HG02798 (cell line): ENCODE results near the gene IL20RB.
"Not testable (repeated sequence)": the region's sequence is repeated elsewhere in the genome, so short reads cannot be mapped to it uniquely, and the experiment has no call there.

Experiments
- ATAC-seq: cut with Tn5 transposase; IDR thresholded peaks from one replicate; pipeline ENCODE4 v1.9.1; 2021; ENCODE audit warnings: mild to moderate bottlenecking; ENCODE audit not compliant: unreplicated experiment, poor library complexity

IL20RB gene

GRCh38 chr3:136982520-136983138, 24.8 kb downstream of the IL20RB start:
- no peak for ATAC-seq

DNA sequence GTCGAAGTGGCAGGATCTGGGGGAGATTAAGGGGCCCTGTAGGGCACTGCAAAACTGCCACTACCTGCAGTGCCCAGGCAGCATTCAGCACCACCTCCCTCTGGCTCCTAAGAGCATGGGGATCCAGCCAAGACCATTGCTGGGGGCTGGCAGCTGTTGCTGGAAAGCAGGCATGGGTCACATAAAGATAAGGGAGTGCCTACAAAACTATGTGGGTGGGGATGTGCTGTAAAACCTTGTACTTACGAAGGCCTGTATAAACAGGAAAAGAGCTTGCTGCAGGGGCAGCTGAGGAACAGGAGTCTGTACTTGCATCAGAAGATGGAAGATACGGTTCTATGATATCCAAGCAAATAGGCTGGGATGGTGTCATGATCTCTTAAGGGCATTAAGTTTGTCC, 27.1 kb downstream of the IL20RB start:
- no peak for ATAC-seq

DNA sequence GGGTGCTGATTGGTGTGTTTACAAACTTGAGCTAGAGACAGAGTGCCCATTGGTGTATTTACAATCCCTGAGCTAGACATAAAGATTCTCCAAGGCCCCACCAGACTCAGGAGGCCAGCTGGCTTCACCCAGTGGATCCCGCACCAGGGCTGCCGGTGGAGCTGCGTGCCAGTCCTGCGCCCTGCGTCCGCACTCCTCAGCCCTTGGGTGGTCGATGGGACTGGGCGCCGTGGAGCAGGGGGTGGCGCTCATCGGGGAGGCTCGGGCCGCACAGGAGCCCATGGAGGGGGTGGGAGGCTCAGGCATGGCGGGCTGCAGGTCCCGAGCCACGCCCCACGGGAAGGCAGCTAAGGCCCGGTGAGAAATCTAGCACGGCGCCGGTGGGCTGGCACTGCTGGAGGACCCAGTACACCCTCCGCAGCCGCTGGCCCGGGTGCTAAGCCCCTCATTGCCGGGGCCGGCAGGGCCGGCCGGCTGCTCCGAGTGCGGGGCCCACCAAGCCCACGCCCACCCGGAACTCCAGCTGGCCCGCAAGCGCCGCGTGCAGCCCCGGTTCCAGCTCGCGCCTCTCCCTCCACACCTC, 29.7 kb downstream of the IL20RB start:
- ATAC-seq, result not testable (repeated sequence)

- no peak for ATAC-seq
Measured at GRCh38 chr3:136988651-136989050, 30.9 kb downstream of the IL20RB start.

- no peak for ATAC-seq
Measured at GRCh38 chr3:136989781-136990524, 32.2 kb downstream of the IL20RB start.

DNA sequence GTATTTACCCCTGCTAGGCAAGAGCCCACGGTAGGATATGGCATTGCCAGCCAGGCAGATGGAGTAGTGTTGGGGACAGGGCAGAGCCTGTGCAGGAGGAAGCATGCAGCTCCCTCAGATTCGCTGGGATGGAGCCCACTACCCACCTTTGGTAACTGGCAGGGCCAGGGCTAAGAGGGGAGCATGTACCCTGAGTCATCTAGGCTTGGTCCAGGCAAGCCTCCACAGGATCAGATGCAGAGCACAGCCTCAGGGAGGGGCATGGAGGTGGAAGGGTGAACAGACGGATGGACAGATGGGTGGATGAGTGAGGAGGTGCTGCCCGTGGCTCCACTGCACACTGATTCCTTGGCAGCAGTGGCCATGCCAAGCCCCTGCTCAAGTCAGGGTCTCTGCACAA, 33.0 kb downstream of the IL20RB start:
- ATAC-seq, result no peak

- ATAC-seq, result no peak
Measured at GRCh38 chr3:136992115-136992514, 34.3 kb downstream of the IL20RB start.

- ATAC-seq, result no peak
Measured at GRCh38 chr3:136994772-136995516, 37.2 kb downstream of the IL20RB start.

DNA sequence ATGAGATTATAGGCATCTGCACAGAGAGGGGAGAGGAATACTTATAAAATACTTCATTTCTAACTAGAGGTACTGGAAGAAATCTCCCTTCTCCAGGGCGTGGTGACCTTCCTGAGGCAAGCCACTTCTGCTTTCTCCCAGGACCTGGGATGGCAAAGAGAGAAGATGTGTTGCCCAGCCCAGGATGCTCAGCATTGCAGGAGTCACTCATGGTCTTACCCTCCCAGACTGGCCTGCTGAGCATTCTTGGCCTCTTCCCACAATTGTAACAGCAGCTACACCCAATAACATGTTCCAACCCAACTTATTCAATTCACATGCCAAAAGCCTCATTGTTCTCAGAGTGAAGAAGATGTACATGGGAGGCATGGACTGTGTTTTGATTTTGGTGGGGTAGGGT, 37.9 kb downstream of the IL20RB start:
- ATAC-seq, result no peak

DNA sequence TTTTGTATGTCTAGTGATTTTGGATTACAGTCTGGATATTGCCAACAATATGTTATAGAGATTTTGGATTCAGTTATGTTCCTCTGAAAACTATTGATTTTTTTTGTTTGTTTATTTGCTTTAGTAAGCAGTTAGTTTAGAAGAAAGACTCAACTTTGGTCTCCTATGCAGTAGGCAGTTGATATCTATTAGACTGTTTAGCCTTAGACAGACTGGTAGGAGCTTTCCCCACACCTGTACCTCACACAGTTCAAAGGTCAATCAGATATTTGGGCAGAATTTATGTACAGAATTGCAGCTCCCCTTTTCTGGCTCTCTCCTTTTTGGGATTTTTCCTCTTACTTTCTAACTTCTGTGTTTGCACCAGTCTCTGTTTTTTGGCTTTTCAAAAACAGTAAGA, 42.3 kb downstream of the IL20RB start:
- ATAC-seq, result no peak

DNA sequence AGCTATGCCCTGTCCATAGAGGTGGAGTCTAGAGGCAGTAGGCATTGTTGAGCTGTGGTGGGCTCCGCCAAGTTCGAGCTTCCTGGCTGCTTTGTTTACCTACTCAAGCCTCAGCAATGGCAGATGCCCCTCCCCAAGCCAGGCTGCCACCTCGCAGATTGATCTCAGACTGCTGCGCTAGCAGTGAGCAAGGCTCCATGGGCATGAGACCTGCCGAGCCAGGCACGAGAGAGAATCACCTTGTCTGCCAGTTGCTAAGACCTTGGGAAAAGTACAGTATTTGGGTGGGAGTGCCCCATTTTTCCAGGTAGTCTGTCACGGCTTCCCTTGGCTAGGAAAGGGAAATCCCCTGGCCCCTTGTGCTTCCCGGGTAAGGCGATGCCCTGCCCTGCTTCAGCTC, 49.6 kb downstream of the IL20RB start:
- ATAC-seq, result not testable (repeated sequence)

DNA sequence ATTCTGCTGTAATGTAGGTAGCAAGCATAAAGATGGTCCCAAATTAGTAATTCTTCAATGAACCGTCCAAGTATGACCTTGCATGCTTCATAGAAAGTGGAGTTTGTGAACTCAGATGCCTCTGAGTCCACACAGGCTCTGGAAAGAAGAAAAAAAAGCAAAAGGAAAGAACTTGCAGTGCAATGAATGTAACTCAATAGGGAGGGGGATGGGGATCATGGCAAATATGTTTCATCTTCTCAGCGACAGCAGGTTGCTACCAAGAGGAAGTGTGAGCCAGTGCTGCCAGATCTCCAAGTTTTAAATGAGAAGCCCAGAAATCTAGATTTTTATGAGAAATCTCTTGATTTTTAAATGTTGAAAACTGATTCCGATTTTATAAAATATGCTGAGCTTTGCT, 50.3 kb downstream of the IL20RB start:
- no peak for ATAC-seq

DNA sequence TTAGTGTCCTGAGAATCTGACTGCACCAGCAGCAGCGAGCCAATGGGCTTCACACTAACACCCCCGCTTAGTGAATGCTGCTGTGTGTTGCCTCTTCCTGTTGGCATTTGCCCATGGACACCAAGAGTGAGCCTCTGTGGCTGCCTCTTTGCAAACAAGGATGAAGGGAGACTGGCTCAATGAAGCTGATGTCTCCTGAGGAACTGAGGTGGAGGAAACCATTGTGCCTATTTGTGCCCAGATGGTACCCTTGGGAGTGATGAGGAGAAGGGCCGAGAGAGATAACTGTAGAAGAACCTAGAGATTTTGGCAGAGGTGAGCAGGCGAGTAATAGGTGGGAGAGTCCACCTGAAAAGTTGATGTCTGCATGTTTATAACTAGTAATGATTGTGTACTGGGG, 51.2 kb downstream of the IL20RB start:
- no peak for ATAC-seq

DNA sequence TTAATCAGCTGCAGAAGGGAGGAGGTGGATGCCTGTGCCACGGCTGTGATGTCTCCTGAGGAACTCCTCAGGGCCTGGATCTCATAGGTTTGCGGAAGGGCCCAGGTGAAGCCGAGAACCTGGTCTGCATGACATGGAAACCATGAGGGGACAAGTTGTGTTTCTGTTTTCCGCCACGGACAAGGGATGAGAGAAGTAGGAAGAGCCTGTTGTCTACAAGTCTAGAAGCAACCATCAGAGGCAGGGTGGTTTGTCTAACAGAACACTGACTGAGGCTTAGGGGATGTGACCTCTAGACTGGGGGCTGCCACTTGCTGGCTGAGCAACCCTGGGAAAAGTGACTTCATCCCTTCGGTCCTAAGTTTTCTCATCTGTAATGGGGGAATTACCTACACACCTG, 52.4 kb downstream of the IL20RB start:
- no peak for ATAC-seq

GRCh38 chr3:137011153-137011552, 53.4 kb downstream of the IL20RB start:
- ATAC-seq, result no peak

DNA sequence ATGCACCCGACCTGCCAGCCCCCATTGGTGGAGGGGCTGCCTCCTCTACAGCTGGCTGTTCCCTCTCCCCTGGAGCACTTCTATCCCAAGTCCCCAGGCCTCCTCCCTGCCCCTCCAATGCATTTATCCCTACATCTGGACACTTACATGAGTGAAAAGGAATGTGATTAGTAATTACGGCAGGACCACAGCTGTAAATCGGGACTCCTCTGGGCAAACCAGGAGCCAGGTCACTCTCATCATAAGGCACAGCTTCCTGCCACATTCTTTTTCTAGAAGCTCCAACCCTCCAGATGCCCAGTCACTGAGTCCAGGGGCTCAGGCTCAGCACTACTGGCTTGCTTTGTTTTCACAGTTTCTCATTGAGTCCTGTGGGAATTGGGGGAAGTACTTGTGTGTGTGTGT, 54.3 kb downstream of the IL20RB start:
- no peak for ATAC-seq

GRCh38 chr3:137013951-137014688, 56.3 kb downstream of the IL20RB start:
- ATAC-seq, result peak; percentile 81

DNA sequence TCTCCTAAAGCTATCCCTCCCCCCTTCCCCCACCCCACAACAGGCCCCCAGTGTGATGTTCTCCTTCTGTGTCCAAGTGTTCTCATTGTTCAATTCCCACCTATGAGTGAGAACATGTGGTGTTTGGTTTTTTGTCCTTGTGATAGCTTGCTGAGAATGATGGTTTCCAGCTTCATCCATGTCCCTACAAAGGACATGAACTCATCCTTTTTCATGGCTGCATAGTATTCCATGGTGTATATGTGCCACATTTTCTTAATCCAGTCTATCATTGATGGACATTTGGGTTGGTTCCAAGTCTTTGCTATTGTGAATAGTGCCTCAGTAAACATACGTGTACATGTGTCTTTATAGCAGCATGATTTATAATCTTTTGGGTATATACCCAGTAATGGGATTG, 59.5 kb downstream of the IL20RB start:
- not testable (repeated sequence) for ATAC-seq

- ATAC-seq, result no peak
Measured at GRCh38 chr3:137020315-137020714, 62.5 kb downstream of the IL20RB start.

DNA sequence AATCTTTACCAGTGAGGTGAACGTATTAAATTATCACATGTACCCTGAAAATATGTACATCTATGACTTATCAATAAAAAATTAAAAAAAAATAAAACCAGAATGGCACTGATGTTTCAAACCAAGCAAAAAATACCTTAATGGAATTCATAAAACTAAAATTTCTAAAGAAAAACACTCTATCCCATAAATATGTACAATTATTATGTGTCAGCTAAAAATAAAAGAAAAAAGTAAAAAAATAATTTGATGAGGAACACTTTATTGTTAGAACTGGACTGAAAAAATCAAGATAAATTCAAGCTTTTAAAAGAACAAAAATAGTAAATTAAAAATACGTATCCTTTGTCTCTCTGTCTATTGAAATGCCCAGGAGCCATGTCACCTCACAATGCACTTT, 63.1 kb downstream of the IL20RB start:
- ATAC-seq, result no peak
